ENCODE data around the gene NR2C2.
A peak's percentile ranks its signal among the peaks of the same experiment; 100 is the strongest.
"Not testable (repeated sequence)": the region's sequence is repeated elsewhere in the genome, so short reads cannot be mapped to it uniquely, and the experiment has no call there.

Gene NR2C2

GRCh38 chr3:14989943-14990779 lies 42.8 kb downstream of the NR2C2 start:
- H3K36me3 ChIP-seq (ENCODE audit: control insufficient read depth in 5 of 5, insufficient read depth in 5 of 5, low read length in 5 of 5) = no peaks in the 10 kb centered on the region
- H3K4me1 ChIP-seq (ENCODE audit: control insufficient read depth in 5 of 5, insufficient read depth in 5 of 5, low read length in 5 of 5) = peaks cover 4 to 34% (median 18%) of the 10 kb centered on the region in 5 donors
- H3K9ac ChIP-seq (ENCODE audit: low read length in 5 of 5) = no peak overlapping the region
- H3K27me3 ChIP-seq (ENCODE audit: control insufficient read depth in 5 of 5, insufficient read depth in 4 of 5, low read length in 5 of 5) = no peaks in the 10 kb centered on the region
- H3K9me3 ChIP-seq (ENCODE audit: control insufficient read depth in 5 of 5, low read length in 5 of 5) = no peaks in the 10 kb centered on the region
- peak overlapping the region in 1 of 5 donors; percentile 22 for H3K4me3 ChIP-seq (ENCODE audit: low read depth in 1 of 5, low read length in 5 of 5)
- peak overlapping the region; percentile 0 for H3K27ac ChIP-seq (ENCODE audit: low read depth, low read length)

- no peak overlapping the region for H3K4me3 ChIP-seq (ENCODE audit: low read depth in 1 of 5, low read length in 5 of 5)
- no peaks in the 10 kb centered on the region for H3K9me3 ChIP-seq (ENCODE audit: control insufficient read depth in 5 of 5, low read length in 5 of 5)
- H3K27me3 ChIP-seq (ENCODE audit: control insufficient read depth in 5 of 5, insufficient read depth in 4 of 5, low read length in 5 of 5) = no peaks in the 10 kb centered on the region
- peaks cover 4 to 34% (median 18%) of the 10 kb centered on the region in 5 donors for H3K4me1 ChIP-seq (ENCODE audit: control insufficient read depth in 5 of 5, insufficient read depth in 5 of 5, low read length in 5 of 5)
- no peak overlapping the region for H3K9ac ChIP-seq (ENCODE audit: low read length in 5 of 5)
- H3K36me3 ChIP-seq (ENCODE audit: control insufficient read depth in 5 of 5, insufficient read depth in 5 of 5, low read length in 5 of 5) = no peaks in the 10 kb centered on the region
- peak overlapping the region; percentile 0 for H3K27ac ChIP-seq (ENCODE audit: low read depth, low read length)
Measured at GRCh38 chr3:14990780-14991148, 43.4 kb downstream of the NR2C2 start.

- Histone ChIP-seq H3K9me3 (ENCODE audit: control insufficient read depth in 5 of 5, low read length in 5 of 5) (no peaks in the 10 kb centered on the region), H3K36me3 (ENCODE audit: control insufficient read depth in 5 of 5, insufficient read depth in 5 of 5, low read length in 5 of 5) (no peaks in the 10 kb centered on the region), H3K27me3 (ENCODE audit: control insufficient read depth in 5 of 5, insufficient read depth in 4 of 5, low read length in 5 of 5) (no peaks in the 10 kb centered on the region), H3K4me3 (ENCODE audit: low read depth in 1 of 5, low read length in 5 of 5) (no peak overlapping the region), H3K9ac (ENCODE audit: low read length in 5 of 5) (no peak overlapping the region), H3K27ac (ENCODE audit: low read depth, low read length) (peak overlapping the region; percentile 0), H3K4me1 (ENCODE audit: control insufficient read depth in 5 of 5, insufficient read depth in 5 of 5, low read length in 5 of 5) (peaks cover 4 to 34% (median 18%) of the 10 kb centered on the region in 5 donors)
Measured at GRCh38 chr3:14991151-14991742, 43.9 kb downstream of the NR2C2 start.

- Histone ChIP-seq H3K27me3 (ENCODE audit: control insufficient read depth in 5 of 5, insufficient read depth in 4 of 5, low read length in 5 of 5) (no peaks in the 10 kb centered on the region), H3K27ac (ENCODE audit: low read depth, low read length) (no peak overlapping the region)
Measured at GRCh38 chr3:14991818-14992612, 44.6 kb downstream of the NR2C2 start.

DNA sequence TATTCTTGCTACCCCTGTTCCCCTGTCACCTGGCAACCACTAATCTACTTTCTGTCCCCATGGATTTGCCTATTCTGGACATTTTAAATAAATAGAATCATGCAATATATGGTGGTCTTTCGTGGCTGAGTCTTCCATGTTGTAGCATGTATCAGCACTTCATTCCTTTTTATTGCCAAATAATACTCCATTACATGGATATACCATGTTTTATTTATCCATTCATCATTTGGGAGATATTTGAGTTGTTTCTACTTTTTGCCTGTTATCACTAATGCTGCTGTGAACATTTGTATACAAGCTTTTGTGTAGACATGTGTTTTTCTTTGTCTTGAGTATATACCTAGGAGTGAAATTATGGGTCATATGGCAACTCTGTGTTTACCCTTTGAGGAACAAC lies 50.6 kb downstream of the NR2C2 start:
- no peaks in the 10 kb centered on the region for H3K4me1 ChIP-seq (ENCODE audit: control insufficient read depth in 5 of 5, insufficient read depth in 5 of 5, low read length in 5 of 5)
- H3K27ac ChIP-seq (ENCODE audit: low read depth, low read length) = no peak overlapping the region
- H3K36me3 ChIP-seq (ENCODE audit: control insufficient read depth in 5 of 5, insufficient read depth in 5 of 5, low read length in 5 of 5) = no peaks in the 10 kb centered on the region
- H3K27me3 ChIP-seq (ENCODE audit: control insufficient read depth in 5 of 5, insufficient read depth in 4 of 5, low read length in 5 of 5) = no peaks in the 10 kb centered on the region
- H3K9me3 ChIP-seq (ENCODE audit: control insufficient read depth in 5 of 5, low read length in 5 of 5) = peaks cover 0 to 5% (median 0%) of the 10 kb centered on the region in 5 donors
- H3K4me3 ChIP-seq (ENCODE audit: low read depth in 1 of 5, low read length in 5 of 5) = no peak overlapping the region
- H3K9ac ChIP-seq (ENCODE audit: low read length in 5 of 5) = no peak overlapping the region

More at GRCh38 chr3:14991818-14992612, 44.6 kb downstream of the NR2C2 start:
- Histone ChIP-seq H3K4me3 (ENCODE audit: low read depth in 1 of 5, low read length in 5 of 5) (no peak overlapping the region), H3K9ac (ENCODE audit: low read length in 5 of 5) (no peak overlapping the region), H3K4me1 (ENCODE audit: control insufficient read depth in 5 of 5, insufficient read depth in 5 of 5, low read length in 5 of 5) (peaks cover 4 to 34% (median 18%) of the 10 kb centered on the region in 5 donors), H3K36me3 (ENCODE audit: control insufficient read depth in 5 of 5, insufficient read depth in 5 of 5, low read length in 5 of 5) (no peaks in the 10 kb centered on the region), H3K9me3 (ENCODE audit: control insufficient read depth in 5 of 5, low read length in 5 of 5) (no peaks in the 10 kb centered on the region)

DNA sequence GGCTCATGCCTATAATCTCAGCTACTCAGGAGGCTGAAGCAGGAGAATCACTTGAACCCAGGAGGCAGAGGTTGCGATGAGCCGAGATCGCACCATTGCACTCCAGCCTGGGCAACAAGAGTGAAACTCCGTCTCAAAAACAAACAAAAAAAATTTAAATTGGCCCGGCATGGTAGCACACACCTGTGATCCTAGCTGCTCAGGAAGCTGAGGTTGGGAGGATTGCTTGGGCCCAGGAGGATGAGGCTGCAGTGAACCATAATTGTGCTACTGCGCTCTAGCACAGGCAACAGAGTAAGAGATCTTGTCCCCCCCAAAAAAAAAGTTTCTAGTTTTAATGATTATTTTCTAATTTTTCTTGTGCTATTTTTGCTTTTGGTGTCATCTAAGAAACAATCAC lies 51.8 kb downstream of the NR2C2 start:
- not testable (repeated sequence) for H3K4me1 ChIP-seq (ENCODE audit: control insufficient read depth in 5 of 5, insufficient read depth in 5 of 5, low read length in 5 of 5); H3K27me3 ChIP-seq (ENCODE audit: control insufficient read depth in 5 of 5, insufficient read depth in 4 of 5, low read length in 5 of 5); H3K9me3 ChIP-seq (ENCODE audit: control insufficient read depth in 5 of 5, low read length in 5 of 5); H3K4me3 ChIP-seq (ENCODE audit: low read depth in 1 of 5, low read length in 5 of 5); H3K36me3 ChIP-seq (ENCODE audit: control insufficient read depth in 5 of 5, insufficient read depth in 5 of 5, low read length in 5 of 5); H3K27ac ChIP-seq (ENCODE audit: low read depth, low read length); H3K9ac ChIP-seq (ENCODE audit: low read length in 5 of 5)

DNA sequence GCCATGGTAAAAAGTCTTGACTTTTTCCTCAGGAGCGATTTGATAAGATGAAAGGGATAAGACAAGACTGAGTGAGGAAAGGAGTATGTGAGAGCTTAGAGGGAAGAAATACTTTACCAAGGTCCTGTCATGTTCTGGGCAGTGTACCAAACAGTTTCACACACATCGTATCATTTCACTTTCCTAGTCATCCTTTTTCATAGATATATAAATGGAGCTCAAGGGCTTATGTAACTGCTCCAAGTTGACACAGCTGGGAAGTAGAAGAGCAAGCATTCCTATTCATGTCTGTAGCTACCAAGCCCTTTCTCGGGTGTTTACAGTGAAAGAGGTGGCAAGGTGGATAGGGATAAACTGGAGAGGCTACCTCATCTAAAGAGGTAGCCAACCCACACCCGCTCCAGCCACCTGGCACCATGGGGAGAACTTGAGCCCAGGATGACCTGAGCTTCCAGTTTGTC lies 60.3 kb downstream of the NR2C2 start:
- Histone ChIP-seq H3K9me3 (ENCODE audit: control insufficient read depth in 5 of 5, low read length in 5 of 5) (no peaks in the 10 kb centered on the region), H3K36me3 (ENCODE audit: control insufficient read depth in 5 of 5, insufficient read depth in 5 of 5, low read length in 5 of 5) (peaks cover 13 to 38% (median 17%) of the 10 kb centered on the region in 5 donors), H3K4me1 (ENCODE audit: control insufficient read depth in 5 of 5, insufficient read depth in 5 of 5, low read length in 5 of 5) (no peaks in the 10 kb centered on the region), H3K4me3 (ENCODE audit: low read depth in 1 of 5, low read length in 5 of 5) (no peak overlapping the region), H3K9ac (ENCODE audit: low read length in 5 of 5) (no peak overlapping the region), H3K27ac (ENCODE audit: low read depth, low read length) (no peak overlapping the region), H3K27me3 (ENCODE audit: control insufficient read depth in 5 of 5, insufficient read depth in 4 of 5, low read length in 5 of 5) (no peaks in the 10 kb centered on the region)

DNA sequence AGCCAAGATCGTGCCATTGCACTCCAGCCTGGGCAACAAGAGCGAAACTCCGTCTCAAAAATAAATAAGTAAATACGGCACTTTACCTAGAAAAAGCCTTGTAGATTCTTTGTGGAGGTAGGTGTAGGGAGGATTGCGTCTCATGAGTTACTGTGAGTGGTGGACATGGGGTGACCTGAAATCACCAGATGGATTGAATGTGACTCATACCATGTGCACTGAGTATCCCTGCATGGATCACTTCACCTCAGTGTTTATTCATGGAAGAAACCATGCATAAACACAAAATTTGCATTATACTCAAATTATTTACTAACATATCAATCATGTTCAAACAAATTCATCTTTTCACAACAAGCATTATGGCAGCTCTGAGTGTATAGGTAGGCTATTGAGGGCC lies 61.8 kb downstream of the NR2C2 start:
- Histone ChIP-seq H3K27me3 (ENCODE audit: control insufficient read depth in 5 of 5, insufficient read depth in 4 of 5, low read length in 5 of 5) (no peaks in the 10 kb centered on the region), H3K9me3 (ENCODE audit: control insufficient read depth in 5 of 5, low read length in 5 of 5) (no peaks in the 10 kb centered on the region), H3K4me3 (ENCODE audit: low read depth in 1 of 5, low read length in 5 of 5) (no peak overlapping the region), H3K27ac (ENCODE audit: low read depth, low read length) (no peak overlapping the region), H3K4me1 (ENCODE audit: control insufficient read depth in 5 of 5, insufficient read depth in 5 of 5, low read length in 5 of 5) (no peaks in the 10 kb centered on the region), H3K9ac (ENCODE audit: low read length in 5 of 5) (no peak overlapping the region), H3K36me3 (ENCODE audit: control insufficient read depth in 5 of 5, insufficient read depth in 5 of 5, low read length in 5 of 5) (peaks cover 11 to 48% (median 27%) of the 10 kb centered on the region in 5 donors)

DNA sequence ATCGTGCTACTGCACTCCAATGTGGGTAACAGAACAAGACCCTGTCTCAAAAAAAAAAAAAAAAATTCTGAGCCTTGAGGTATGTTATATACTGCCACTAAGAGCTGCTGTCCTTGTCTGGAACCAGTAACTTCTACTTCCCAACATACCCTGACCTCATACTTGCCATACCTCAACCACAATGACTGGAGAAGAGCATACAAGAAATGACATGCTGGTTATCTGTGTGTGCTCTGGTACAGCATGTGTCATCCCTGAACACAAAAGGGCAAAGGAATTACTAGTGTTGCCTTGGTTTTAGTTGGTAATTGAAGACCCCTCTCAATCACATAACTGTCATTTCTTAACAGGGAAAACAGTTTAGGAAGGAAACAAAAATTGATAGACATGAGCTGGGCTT lies 63.3 kb downstream of the NR2C2 start:
- H3K36me3 ChIP-seq (ENCODE audit: control insufficient read depth in 5 of 5, insufficient read depth in 5 of 5, low read length in 5 of 5) = peaks cover 16 to 49% (median 33%) of the 10 kb centered on the region in 5 donors
- H3K4me3 ChIP-seq (ENCODE audit: low read depth in 1 of 5, low read length in 5 of 5) = no peak overlapping the region
- H3K9ac ChIP-seq (ENCODE audit: low read length in 5 of 5) = no peak overlapping the region
- no peaks in the 10 kb centered on the region for H3K9me3 ChIP-seq (ENCODE audit: control insufficient read depth in 5 of 5, low read length in 5 of 5)
- H3K27ac ChIP-seq (ENCODE audit: low read depth, low read length) = no peak overlapping the region
- no peaks in the 10 kb centered on the region for H3K27me3 ChIP-seq (ENCODE audit: control insufficient read depth in 5 of 5, insufficient read depth in 4 of 5, low read length in 5 of 5)
- H3K4me1 ChIP-seq (ENCODE audit: control insufficient read depth in 5 of 5, insufficient read depth in 5 of 5, low read length in 5 of 5) = no peaks in the 10 kb centered on the region

DNA sequence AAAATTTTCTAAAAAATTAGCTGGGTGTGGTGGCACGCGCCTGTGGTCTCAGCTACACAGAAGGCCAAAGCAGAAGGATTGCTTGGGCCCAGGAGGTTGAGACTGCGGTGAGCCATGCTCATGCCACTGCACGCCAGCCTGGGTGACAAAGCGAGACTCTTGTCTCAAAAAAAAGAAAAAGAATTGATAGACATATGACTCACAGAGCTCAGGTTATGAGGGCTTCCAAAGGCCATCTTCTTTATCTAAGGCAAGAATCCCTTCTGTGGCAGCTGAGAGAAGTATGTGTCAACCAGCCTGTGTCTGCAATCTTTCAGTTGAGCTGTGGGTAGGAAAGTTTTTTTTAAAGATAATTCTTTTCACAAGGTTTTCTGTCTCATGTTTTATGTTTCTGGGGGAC lies 63.8 kb downstream of the NR2C2 start:
- Histone ChIP-seq H3K27ac (ENCODE audit: low read depth, low read length) (no peak overlapping the region), H3K9me3 (ENCODE audit: control insufficient read depth in 5 of 5, low read length in 5 of 5) (no peaks in the 10 kb centered on the region), H3K9ac (ENCODE audit: low read length in 5 of 5) (no peak overlapping the region), H3K36me3 (ENCODE audit: control insufficient read depth in 5 of 5, insufficient read depth in 5 of 5, low read length in 5 of 5) (peaks cover 16 to 50% (median 35%) of the 10 kb centered on the region in 5 donors), H3K4me3 (ENCODE audit: low read depth in 1 of 5, low read length in 5 of 5) (no peak overlapping the region), H3K4me1 (ENCODE audit: control insufficient read depth in 5 of 5, insufficient read depth in 5 of 5, low read length in 5 of 5) (no peaks in the 10 kb centered on the region), H3K27me3 (ENCODE audit: control insufficient read depth in 5 of 5, insufficient read depth in 4 of 5, low read length in 5 of 5) (no peaks in the 10 kb centered on the region)
